ENCODE data around the gene CFAP210.
"Not testable (repeated sequence)": the region's sequence is repeated elsewhere in the genome, so short reads cannot be mapped to it uniquely, and the experiment has no call there.

CFAP210 gene

GRCh38 chr2:169711751-169712509 is 17.7 kb upstream of the CFAP210 start:
- DNase-seq = no peak

- DNase-seq = no peak
Observed at GRCh38 chr2:169709981-169710380, 15.8 kb upstream of the CFAP210 start.

GRCh38 chr2:169709331-169709730 is 15.1 kb upstream of the CFAP210 start:
- DNase-seq = no peak

- no peak for DNase-seq
Observed at GRCh38 chr2:169707626-169708025, 13.4 kb upstream of the CFAP210 start.

- no peak for DNase-seq
Observed at GRCh38 chr2:169705927-169706326, 11.7 kb upstream of the CFAP210 start.

- DNase-seq = no peak
Observed at GRCh38 chr2:169704160-169704708, 10.0 kb upstream of the CFAP210 start.

- no peak for DNase-seq
Observed at GRCh38 chr2:169702996-169703395, 8.8 kb upstream of the CFAP210 start.

GRCh38 chr2:169699173-169699572 is 5.0 kb upstream of the CFAP210 start:
- not testable (repeated sequence) for DNase-seq

- no peak for DNase-seq
Observed at GRCh38 chr2:169696381-169696780, 2.2 kb upstream of the CFAP210 start.

- no peak for DNase-seq
Observed at GRCh38 chr2:169694894-169695260, 672 bp upstream of the CFAP210 start.

- no peak for DNase-seq
Observed at GRCh38 chr2:169693360-169693759, 845 bp downstream of the CFAP210 start.

- DNase-seq = no peak
Observed at GRCh38 chr2:169692718-169693117, 1.5 kb downstream of the CFAP210 start.

GRCh38 chr2:169690958-169691357 is 3.2 kb downstream of the CFAP210 start:
- no peak for DNase-seq

GRCh38 chr2:169687943-169688342 is 6.3 kb downstream of the CFAP210 start:
- not testable (repeated sequence) for DNase-seq

- DNase-seq = not testable (repeated sequence)
Observed at GRCh38 chr2:169686825-169687224, 7.4 kb downstream of the CFAP210 start.

GRCh38 chr2:169684712-169685111 is 9.5 kb downstream of the CFAP210 start:
- not testable (repeated sequence) for DNase-seq

- no peak for DNase-seq
Observed at GRCh38 chr2:169684135-169684565, 10.1 kb downstream of the CFAP210 start.

- DNase-seq = no peak
Observed at GRCh38 chr2:169683425-169684134, 10.6 kb downstream of the CFAP210 start.

GRCh38 chr2:169683054-169683424 is 11.2 kb downstream of the CFAP210 start:
- no peak for DNase-seq

- no peak for DNase-seq
Observed at GRCh38 chr2:169676850-169677249, 17.4 kb downstream of the CFAP210 start.

- DNase-seq = no peak
Observed at GRCh38 chr2:169676357-169676756, 17.8 kb downstream of the CFAP210 start.

- no peak for DNase-seq
Observed at GRCh38 chr2:169673921-169674320, 20.3 kb downstream of the CFAP210 start.

GRCh38 chr2:169673106-169673505 is 21.1 kb downstream of the CFAP210 start:
- no peak for DNase-seq

- DNase-seq = no peak
Observed at GRCh38 chr2:169672406-169672805, 21.8 kb downstream of the CFAP210 start.
